ENCODE data around the gene DUSP10.

DNA sequence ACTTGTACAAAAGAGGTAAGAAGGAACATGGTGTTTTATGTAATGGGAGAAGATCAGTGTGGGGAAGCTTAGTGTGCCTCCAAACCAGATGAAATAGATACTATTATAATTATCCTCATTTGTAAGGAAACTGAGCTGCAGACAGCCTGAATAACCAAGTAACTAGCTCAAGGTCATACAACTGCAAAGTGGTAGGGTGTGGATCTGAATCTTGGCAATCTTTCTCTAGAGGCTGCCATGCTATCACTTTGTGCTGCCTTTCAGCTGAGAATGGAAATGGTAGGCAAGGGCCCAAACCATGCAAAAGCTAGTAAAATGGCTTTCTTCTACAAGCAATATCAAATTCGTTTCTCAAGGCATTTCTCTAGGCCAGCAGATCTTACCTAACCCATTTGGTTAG is 51.0 kb downstream of the DUSP10 start:
- TF ChIP-seq, protein P1, sequence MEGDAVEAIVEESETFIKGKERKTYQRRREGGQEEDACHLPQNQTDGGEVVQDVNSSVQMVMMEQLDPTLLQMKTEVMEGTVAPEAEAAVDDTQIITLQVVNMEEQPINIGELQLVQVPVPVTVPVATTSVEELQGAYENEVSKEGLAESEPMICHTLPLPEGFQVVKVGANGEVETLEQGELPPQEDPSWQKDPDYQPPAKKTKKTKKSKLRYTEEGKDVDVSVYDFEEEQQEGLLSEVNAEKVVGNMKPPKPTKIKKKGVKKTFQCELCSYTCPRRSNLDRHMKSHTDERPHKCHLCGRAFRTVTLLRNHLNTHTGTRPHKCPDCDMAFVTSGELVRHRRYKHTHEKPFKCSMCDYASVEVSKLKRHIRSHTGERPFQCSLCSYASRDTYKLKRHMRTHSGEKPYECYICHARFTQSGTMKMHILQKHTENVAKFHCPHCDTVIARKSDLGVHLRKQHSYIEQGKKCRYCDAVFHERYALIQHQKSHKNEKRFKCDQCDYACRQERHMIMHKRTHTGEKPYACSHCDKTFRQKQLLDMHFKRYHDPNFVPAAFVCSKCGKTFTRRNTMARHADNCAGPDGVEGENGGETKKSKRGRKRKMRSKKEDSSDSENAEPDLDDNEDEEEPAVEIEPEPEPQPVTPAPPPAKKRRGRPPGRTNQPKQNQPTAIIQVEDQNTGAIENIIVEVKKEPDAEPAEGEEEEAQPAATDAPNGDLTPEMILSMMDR (IDR thresholded peaks at IDR 0.05) = no peak
- no peak for TF ChIP-seq POLR2A (IDR thresholded peaks at IDR 0.05)
